Activated CD8-positive, alpha-beta T cell treated with anti-CD3 and anti-CD28 coated beads for 36 hours (primary cell): ENCODE results near the gene MDH2. TPM values are rescaled to one million over a fixed set of nuclear protein-coding genes. Genes with fewer than 3 reads are reported as not detected.
"Not testable (repeated sequence)": the region's sequence is repeated elsewhere in the genome, so short reads cannot be mapped to it uniquely, and the experiment has no call there.

Source experiments
- ATAC-seq: fragments of 200-7000 bp; cut with Tn5 transposase; one replicate; pipeline ENCODE4 v1.10.0; 2021; ENCODE audit warnings: mild to moderate bottlenecking, moderate library complexity
- CTCF ChIA-PET: fragments of 350-600 bp; sonication (Branson Sonifier 250); formaldehyde crosslinking; loops from one replicate; lab custom pipeline; 2021; ENCODE audit warnings: antibody characterized with exemption; lab: Charles Lee
- POLR2A ChIA-PET: fragments of 350-600 bp; sonication (Branson Sonifier 250); formaldehyde crosslinking; loops from one replicate; lab custom pipeline; 2021; ENCODE audit warnings: antibody characterized with exemption; lab: Charles Lee
- DNase-seq: peaks from one replicate; pipeline ENCODE4 v3.0.0-alpha.2; 2020
- H3K27ac Mint-ChIP-seq: one replicate; pipeline ENCODE4 v1.8.0; 2021; ENCODE audit warnings: mild to moderate bottlenecking, mixed read lengths
- H3K27me3 Mint-ChIP-seq: one replicate; pipeline ENCODE4 v1.8.0; 2021; ENCODE audit warnings: mixed read lengths
- H3K36me3 Mint-ChIP-seq: one replicate; pipeline ENCODE4 v1.8.0; 2021; ENCODE audit warnings: low read depth, mixed read lengths
- H3K4me1 Mint-ChIP-seq: one replicate; pipeline ENCODE4 v1.8.0; 2021; ENCODE audit warnings: low read depth, mixed read lengths
- H3K4me3 Mint-ChIP-seq: one replicate; pipeline ENCODE4 v1.8.0; 2021; ENCODE audit warnings: mild to moderate bottlenecking, moderate library complexity, mixed read lengths
- H3K9me3 Mint-ChIP-seq: one replicate; pipeline ENCODE4 v1.8.0; 2021; ENCODE audit warnings: mixed read lengths
- intact Hi-C: fragments of 100-400 bp; cut with micrococcal nuclease; formaldehyde crosslinking; loops from one replicate; pipeline ENCODE4 v1.10.0; 2022
- total RNA-seq, 2 experiments: library from RNA; stranded (reverse); gene quantifications; one replicate each; pipeline ENCODE4 v1.2.3, GENCODE V29; 2021
- TF ChIP-seq, protein P1 (sequence below): fragments of 200-600 bp; IDR thresholded peaks from one replicate; pipeline ENCODE4 v1.8.0; 2022; ENCODE audit warnings: antibody characterized with exemption, mild to moderate bottlenecking

Gene MDH2
- total RNA-seq, 2 experiments from 2014 or later = 278 to 292 TPM

- H3K27me3 Mint-ChIP-seq = no peaks in the 10 kb centered on the region
- ATAC-seq (no peak), DNase-seq (peak; percentile 54)
- peak overlapping the region; percentile 98 for H3K27ac Mint-ChIP-seq
- ChIA-PET CTCF (interaction anchor here (1.7 to 2.1 kb wide), 2 partner anchors 129 to 266 kb away, joined by 4 to 8 read pairs; no protein-coding TSS in a partner anchor), POLR2A (interaction anchor here (0.7 to 1.8 kb wide), 7 partner anchors 8 to 170 kb away, joined by 3 to 10 read pairs (median 4); partner anchors contain the start of gene RHBDD2)
- peaks cover 48% of the 10 kb centered on the region for H3K36me3 Mint-ChIP-seq
- peaks cover 43% of the 10 kb centered on the region for H3K4me1 Mint-ChIP-seq
- intact Hi-C loops = no loop called here
- peak overlapping the region; percentile 89 for H3K4me3 Mint-ChIP-seq
- TF ChIP-seq, protein P1, sequence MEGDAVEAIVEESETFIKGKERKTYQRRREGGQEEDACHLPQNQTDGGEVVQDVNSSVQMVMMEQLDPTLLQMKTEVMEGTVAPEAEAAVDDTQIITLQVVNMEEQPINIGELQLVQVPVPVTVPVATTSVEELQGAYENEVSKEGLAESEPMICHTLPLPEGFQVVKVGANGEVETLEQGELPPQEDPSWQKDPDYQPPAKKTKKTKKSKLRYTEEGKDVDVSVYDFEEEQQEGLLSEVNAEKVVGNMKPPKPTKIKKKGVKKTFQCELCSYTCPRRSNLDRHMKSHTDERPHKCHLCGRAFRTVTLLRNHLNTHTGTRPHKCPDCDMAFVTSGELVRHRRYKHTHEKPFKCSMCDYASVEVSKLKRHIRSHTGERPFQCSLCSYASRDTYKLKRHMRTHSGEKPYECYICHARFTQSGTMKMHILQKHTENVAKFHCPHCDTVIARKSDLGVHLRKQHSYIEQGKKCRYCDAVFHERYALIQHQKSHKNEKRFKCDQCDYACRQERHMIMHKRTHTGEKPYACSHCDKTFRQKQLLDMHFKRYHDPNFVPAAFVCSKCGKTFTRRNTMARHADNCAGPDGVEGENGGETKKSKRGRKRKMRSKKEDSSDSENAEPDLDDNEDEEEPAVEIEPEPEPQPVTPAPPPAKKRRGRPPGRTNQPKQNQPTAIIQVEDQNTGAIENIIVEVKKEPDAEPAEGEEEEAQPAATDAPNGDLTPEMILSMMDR = no peak
- H3K9me3 Mint-ChIP-seq = no peaks in the 10 kb centered on the region
These were observed 722 bp downstream of the MDH2 start for GRCh38 chr7:76048668-76048988.

- ChIA-PET POLR2A (interaction anchor here (1.0 to 1.8 kb wide), 4 partner anchors 12 to 170 kb away, joined by 3 to 8 read pairs (median 4); partner anchors contain the start of gene RHBDD2), CTCF (interaction anchor here (0.7 to 2.1 kb wide), 2 partner anchors 27 to 265 kb away, joined by 3 to 8 read pairs; no protein-coding TSS in a partner anchor)
- no peak for ATAC-seq
- Mint-ChIP-seq H3K4me1 (peaks cover 43% of the 10 kb centered on the region), H3K9me3 (no peaks in the 10 kb centered on the region), H3K4me3 (peak overlapping the region; percentile 89), H3K27ac (peak overlapping the region; percentile 69), H3K27me3 (no peaks in the 10 kb centered on the region), H3K36me3 (peaks cover 48% of the 10 kb centered on the region)
- DNase-seq = no peak
- TF ChIP-seq, protein P1 = no peak
- intact Hi-C loops = no loop called here
These were observed 1.4 kb downstream of the MDH2 start for GRCh38 chr7:76049295-76049694.

GRCh38 chr7:76050545-76050944 is 2.6 kb downstream of the MDH2 start:
- CTCF ChIA-PET = interaction anchor here (0.6 kb wide), 1 partner anchor 78 kb away, joined by 3 read pairs; no protein-coding TSS in a partner anchor

DNA sequence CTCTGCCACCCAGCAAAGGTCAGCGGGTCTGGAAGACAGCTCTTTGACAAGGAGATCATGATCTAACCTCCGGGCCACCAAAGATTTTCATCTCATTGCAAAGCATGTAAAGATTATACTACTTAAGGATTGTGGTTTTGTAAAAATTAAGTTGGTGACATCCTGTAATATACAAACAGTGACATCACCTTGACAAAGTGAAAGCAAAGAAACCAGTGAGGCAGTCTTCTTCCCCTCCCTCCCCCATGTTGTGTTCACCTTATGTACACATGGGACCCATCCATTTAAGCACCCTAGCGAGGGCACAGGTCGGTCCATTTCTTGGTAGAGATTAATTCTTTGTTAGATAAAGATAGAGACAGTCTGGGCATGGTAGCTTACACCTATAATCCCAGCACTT is 3.9 kb downstream of the MDH2 start:
- Mint-ChIP-seq H3K36me3 (peaks cover 41% of the 10 kb centered on the region), H3K27me3 (no peaks in the 10 kb centered on the region), H3K9me3 (no peaks in the 10 kb centered on the region), H3K4me3 (no peak overlapping the region), H3K4me1 (peaks cover 28% of the 10 kb centered on the region), H3K27ac (peak overlapping the region; percentile 57)
- ChIA-PET CTCF (no interaction called here), POLR2A (interaction anchor here (1.5 kb wide), 1 partner anchor 14 kb away, joined by 5 read pairs; no protein-coding TSS in a partner anchor)
- DNase-seq (no peak), ATAC-seq (no peak)
- intact Hi-C loops = no loop called here
- TF ChIP-seq, protein P1 = no peak

More at GRCh38 chr7:76050545-76050944, 2.6 kb downstream of the MDH2 start:
- H3K36me3 Mint-ChIP-seq = peaks cover 44% of the 10 kb centered on the region
- TF ChIP-seq, protein P1 = no peak
- no peaks in the 10 kb centered on the region for H3K27me3 Mint-ChIP-seq
- H3K9me3 Mint-ChIP-seq = no peaks in the 10 kb centered on the region
- peaks cover 33% of the 10 kb centered on the region for H3K4me1 Mint-ChIP-seq
- intact Hi-C loops = no loop called here
- DNase-seq (no peak), ATAC-seq (no peak)
- H3K27ac Mint-ChIP-seq = peak overlapping the region; percentile 9
- POLR2A ChIA-PET = interaction anchor here (0.9 to 1.0 kb wide), 2 partner anchors 11 to 75 kb away, joined by 3 to 4 read pairs; no protein-coding TSS in a partner anchor
- H3K4me3 Mint-ChIP-seq = peak overlapping the region; percentile 1

GRCh38 chr7:76052681-76053080 is 4.8 kb downstream of the MDH2 start:
- H3K9me3 Mint-ChIP-seq, CTCF ChIA-PET, ATAC-seq, H3K4me3 Mint-ChIP-seq, H3K27me3 Mint-ChIP-seq, DNase-seq, intact Hi-C loops: not testable (repeated sequence)
- H3K36me3 Mint-ChIP-seq = peaks cover 48% of the 10 kb centered on the region
- H3K4me1 Mint-ChIP-seq = peaks cover 28% of the 10 kb centered on the region
- peak overlapping the region; percentile 29 for H3K27ac Mint-ChIP-seq
- POLR2A ChIA-PET = interaction anchor here (0.7 to 1.5 kb wide), 3 partner anchors 13 to 1431 kb away, joined by 3 to 5 read pairs (median 3); no protein-coding TSS in a partner anchor
